A673 (cell line): ENCODE results near the gene SMIM44. TPM values are rescaled to one million over a fixed set of nuclear protein-coding genes. Genes with fewer than 3 reads are reported as not detected.
A peak's percentile ranks its signal among the peaks of the same experiment; 100 is the strongest.

ENCODE experiments used
- Bru-seq: library from RNA; stranded (reverse); fragments of 400-500 nt; gene quantifications from one replicate; lab custom pipeline; 2021; lab: Mats Ljungman, UMichigan
- BruChase-seq, 2 experiments: library from RNA; stranded (reverse); fragments of 400-500 nt; gene quantifications; one replicate each; lab custom pipeline; 2021; lab: Mats Ljungman, UMichigan
- BruUV-seq: library from RNA; stranded (reverse); fragments of 400-500 nt; replicated peaks from 2 replicates; lab custom pipeline; 2021; lab: Mats Ljungman, UMichigan
- CTCF ChIA-PET: fragments of 300-600 bp; sonication (Branson Sonifier 250); formaldehyde crosslinking; loops from one replicate; lab custom pipeline; 2022; ENCODE audit warnings: antibody characterized with exemption; lab: Charles Lee
- POLR2A ChIA-PET: fragments of 300-600 bp; sonication (Branson Sonifier 250); formaldehyde crosslinking; loops from one replicate; lab custom pipeline; 2022; ENCODE audit warnings: antibody characterized with exemption; ENCODE audit not compliant: low non-redundant PET; lab: Charles Lee
- DNase-seq: peaks from one replicate; pipeline ENCODE4 v3.0.0-alpha.2; 2015; ENCODE audit warnings: low spot score
- H3K27ac ChIP-seq: fragments of 200-600 bp; sonication (generic); 2 replicates; pipeline ENCODE4 v1.5.1; 2016; ENCODE audit warnings: mixed run types, low read depth, mild to moderate bottlenecking, mixed read lengths, antibody characterized with exemption, low read length; ENCODE audit not compliant: poor library complexity, severe bottlenecking
- H3K27me3 ChIP-seq: fragments of 200-600 bp; sonication (generic); replicated peaks from 2 replicates; pipeline ENCODE4 v1.6.1; 2017; ENCODE audit warnings: mixed run types, low read depth, mild to moderate bottlenecking, mixed read lengths, antibody characterized with exemption, low read length; ENCODE audit not compliant: insufficient read depth, poor library complexity
- H3K36me3 ChIP-seq: fragments of 200-600 bp; sonication (generic); 2 replicates; pipeline ENCODE4 v1.6.1; 2016; ENCODE audit warnings: mixed run types, mild to moderate bottlenecking, mixed read lengths, antibody characterized with exemption, low read length; ENCODE audit not compliant: insufficient read depth, poor library complexity, severe bottlenecking
- H3K4me1 ChIP-seq: fragments of 200-600 bp; sonication (generic); 2 replicates; pipeline ENCODE4 v1.6.1; 2017; ENCODE audit warnings: mixed run types, mild to moderate bottlenecking, mixed read lengths, antibody characterized with exemption, low read length; ENCODE audit not compliant: insufficient read depth, poor library complexity, severe bottlenecking
- H3K4me3 ChIP-seq: fragments of 200-600 bp; sonication (generic); 2 replicates; pipeline ENCODE4 v1.5.1; 2016; ENCODE audit warnings: low read depth, mixed run types, mild to moderate bottlenecking, mixed read lengths, low read length; ENCODE audit not compliant: poor library complexity, severe bottlenecking
- H3K9me3 ChIP-seq: fragments of 200-600 bp; sonication (generic); 2 replicates; pipeline ENCODE4 v1.6.1; 2016; ENCODE audit warnings: mixed run types, low read depth, mild to moderate bottlenecking, mixed read lengths, antibody characterized with exemption, low read length; ENCODE audit not compliant: poor library complexity, severe bottlenecking
- CTCF ChIP-seq: fragments of 300-800, 200-600 bp; sonication (generic); conservative IDR thresholded peaks from 2 replicates; pipeline ENCODE4 v1.5.1; 2017; ENCODE audit warnings: low read depth, mild to moderate bottlenecking, antibody characterized with exemption, low read length, moderate library complexity, mixed read lengths
- EZH2 ChIP-seq: fragments of 200-600 bp; sonication (generic); IDR thresholded peaks from 2 replicates; pipeline ENCODE4 v1.6.1; 2017; ENCODE audit warnings: borderline replicate concordance, low read depth, mild to moderate bottlenecking, mixed read lengths, antibody characterized with exemption, low read length; ENCODE audit not compliant: poor library complexity, severe bottlenecking
- intact Hi-C: fragments of 100-400 bp; cut with micrococcal nuclease; formaldehyde crosslinking; loops from one replicate; pipeline ENCODE4 v1.10.0; 2022; ENCODE audit not compliant: unreplicated experiment
- long read RNA-seq: library from polyadenylated mRNA; stranded (forward); transcript quantifications from one replicate; pipeline ENCODE4 v2.0.0, GENCODE V29; 2022
- total RNA-seq: library from RNA; stranded (reverse); gene quantifications from 2 replicates; pipeline ENCODE4 v1.2.3, GENCODE V29; 2021

Gene SMIM44
- total RNA-seq (not detected in 2 replicates), Bru-seq, nascent RNA (not detected), BruChase-seq, experiment 1, labeled RNA remaining after a 2-hour chase (not detected), BruChase-seq, experiment 2, labeled RNA remaining after a 6-hour chase (percentile 22 among the genes with signal in this experiment)
- long read RNA-seq = 0 reads

GRCh38 chr19:3483226-3483628 lies at the start of gene SMIM44:
Gene SMIM44 (minus strand): TSS chr19:3483441. CDS start chr19:3483403, 38 bp downstream.
- ChIA-PET CTCF (interaction anchor here (2.3 kb wide), 1 partner anchor 157 kb away, joined by 12 read pairs; no protein-coding TSS in a partner anchor), POLR2A (no interaction called here)
- no peaks in the 10 kb centered on the region for H3K9me3 ChIP-seq

DNA sequence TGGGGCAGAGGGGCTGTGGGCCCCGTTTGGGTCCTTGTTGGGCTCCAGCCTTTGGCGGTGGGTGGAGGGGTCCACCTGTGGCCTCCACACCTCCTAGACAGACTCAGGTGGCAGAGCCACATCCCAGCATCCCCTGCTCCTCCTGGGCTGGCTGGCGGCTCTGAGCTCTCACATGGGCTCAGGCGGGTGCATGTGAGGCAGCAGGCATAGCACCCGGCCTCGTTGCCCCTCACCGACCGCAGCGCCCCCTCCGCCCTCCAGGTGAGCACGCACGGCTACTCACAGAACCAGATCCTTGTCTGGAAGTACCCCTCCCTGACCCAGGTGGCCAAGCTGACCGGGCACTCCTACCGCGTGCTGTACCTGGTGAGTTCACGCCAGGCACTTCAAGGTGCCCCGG lies 49.8 kb upstream of the SMIM44 start:
- ChIA-PET POLR2A (no interaction called here), CTCF (no interaction called here)
- peaks cover 65% of the 10 kb centered on the region for H3K36me3 ChIP-seq
- H3K27ac ChIP-seq = no peak overlapping the region
- H3K9me3 ChIP-seq = no peaks in the 10 kb centered on the region
- no TSS peak for BruUV-seq
- no peak overlapping the region for H3K4me3 ChIP-seq
- DNase-seq = no peak
- TF ChIP-seq CTCF (no peak), EZH2 (no peak)
- no peaks in the 10 kb centered on the region for H3K4me1 ChIP-seq
- intact Hi-C loops = no loop called here
- H3K27me3 ChIP-seq = no peaks in the 10 kb centered on the region

More at GRCh38 chr19:3483226-3483628, at the start of gene SMIM44:
- no TSS peak for BruUV-seq
- no peaks in the 10 kb centered on the region for H3K36me3 ChIP-seq
- no peak within 1 kb of the TSS for H3K27ac ChIP-seq
- DNase-seq = no peak
- TF ChIP-seq CTCF = no peak
- intact Hi-C loops = no loop called here
- peaks cover 40% of the 10 kb centered on the region for H3K27me3 ChIP-seq
- H3K4me3 ChIP-seq = no peak within 1 kb of the TSS
- no peaks in the 10 kb centered on the region for H3K4me1 ChIP-seq

DNA sequence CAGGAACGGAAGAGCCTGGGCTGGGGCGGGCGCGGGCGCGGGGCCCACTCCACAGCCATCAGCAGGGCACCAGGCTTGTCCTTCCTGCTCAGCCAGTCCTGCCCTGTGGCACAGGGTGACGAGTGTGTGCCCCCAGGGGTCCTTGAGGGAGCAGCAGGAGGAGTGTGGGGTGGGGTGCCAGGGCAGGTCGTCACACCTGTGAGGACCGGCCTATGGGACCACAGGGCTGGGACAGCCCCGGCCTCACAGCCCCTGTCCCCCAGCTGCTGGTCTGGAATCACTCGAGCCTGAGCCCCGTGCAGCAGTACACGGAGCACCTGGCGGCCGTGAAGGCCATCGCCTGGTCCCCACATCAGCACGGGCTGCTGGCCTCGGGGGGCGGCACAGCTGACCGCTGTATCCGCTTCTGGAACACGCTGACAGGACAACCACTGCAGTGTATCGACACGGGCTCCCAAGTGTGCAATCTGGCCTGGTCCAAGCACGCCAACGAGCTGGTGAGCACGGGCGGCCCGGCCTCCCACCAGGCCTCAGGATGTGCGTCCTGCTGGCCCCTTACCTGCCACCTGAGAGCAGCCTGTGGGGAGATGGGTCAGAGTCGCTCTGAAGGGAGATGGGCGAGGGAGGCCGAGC lies 49.0 kb upstream of the SMIM44 start:
- no peaks in the 10 kb centered on the region for H3K27me3 ChIP-seq
- no peak overlapping the region for H3K4me3 ChIP-seq
- H3K9me3 ChIP-seq = no peaks in the 10 kb centered on the region
- peaks cover 71% of the 10 kb centered on the region for H3K36me3 ChIP-seq
- H3K4me1 ChIP-seq = no peaks in the 10 kb centered on the region
- no peak for DNase-seq
- TF ChIP-seq CTCF (no peak), EZH2 (no peak)
- ChIA-PET POLR2A (no interaction called here), CTCF (no interaction called here)
- BruUV-seq = no TSS peak
- intact Hi-C loops = no loop called here
- H3K27ac ChIP-seq = no peak overlapping the region
